Measurements from ENCODE around the gene BLNK.

Gene BLNK

DNA sequence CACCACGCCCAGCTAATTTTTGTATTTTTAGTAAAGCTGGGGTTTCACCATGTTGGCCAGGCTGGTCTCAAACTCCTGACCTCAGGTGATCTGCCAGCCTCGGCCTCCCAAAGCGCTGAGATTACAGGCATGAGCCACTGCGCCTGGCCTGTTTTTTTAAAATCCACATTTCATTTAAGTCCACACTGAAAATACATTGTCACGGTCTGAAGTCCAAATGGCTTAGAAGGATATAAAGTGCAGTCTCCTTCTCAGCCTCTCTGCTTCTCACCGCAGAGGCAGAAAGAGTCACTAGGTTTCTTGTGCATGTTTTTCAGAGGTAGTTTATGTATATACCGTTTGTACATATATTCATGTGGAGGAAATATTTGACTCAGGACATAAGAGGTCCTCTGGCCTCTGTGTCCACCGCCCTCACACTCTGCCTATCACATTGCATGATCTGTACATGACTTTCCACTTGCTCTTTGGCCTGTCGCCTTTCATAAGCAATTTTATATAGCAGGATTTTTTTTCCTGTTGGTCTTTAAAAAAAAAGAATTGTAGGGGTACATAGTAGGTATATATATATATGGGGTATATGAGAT is 42.9 kb downstream of the BLNK start:
- Histone ChIP-seq H3K4me3 (ENCODE audit: low read length) (no peak overlapping the region), H3K36me3 (ENCODE audit: control insufficient read depth, insufficient read depth, low read length) (no peaks in the 10 kb centered on the region), H3K4me1 (ENCODE audit: control insufficient read depth, insufficient read depth, low read length) (no peaks in the 10 kb centered on the region), H3K27me3 (ENCODE audit: control insufficient read depth, insufficient read depth, low read length) (no peaks in the 10 kb centered on the region), H3K27ac (ENCODE audit: low read depth, low read length) (no peak overlapping the region), H3K9ac (ENCODE audit: low read length) (no peak overlapping the region)

DNA sequence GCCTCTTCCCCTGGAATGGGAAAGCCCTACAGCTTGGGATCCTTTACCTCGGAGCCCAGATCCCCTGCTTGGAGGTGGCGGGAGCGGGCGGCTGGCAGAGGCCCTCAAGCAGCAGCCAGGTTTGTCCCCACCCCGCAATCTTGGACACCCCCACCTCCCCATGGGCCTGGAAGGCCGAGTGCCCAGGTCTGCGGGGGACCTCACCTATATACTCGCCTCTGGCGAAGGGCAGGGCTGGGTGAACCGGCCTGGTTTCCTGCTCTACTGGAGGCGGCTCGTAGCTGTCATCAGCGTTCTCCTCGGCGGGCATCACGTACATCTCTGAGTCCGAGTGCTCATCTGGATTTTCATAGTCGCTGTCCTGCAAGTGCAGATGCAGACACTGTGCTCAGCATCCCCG is 44.2 kb downstream of the BLNK start:
- Histone ChIP-seq H3K27ac (ENCODE audit: low read depth, low read length) (no peak overlapping the region), H3K36me3 (ENCODE audit: control insufficient read depth, insufficient read depth, low read length) (peaks cover 3% of the 10 kb centered on the region), H3K9ac (ENCODE audit: low read length) (no peak overlapping the region), H3K27me3 (ENCODE audit: control insufficient read depth, insufficient read depth, low read length) (no peaks in the 10 kb centered on the region), H3K4me1 (ENCODE audit: control insufficient read depth, insufficient read depth, low read length) (no peaks in the 10 kb centered on the region), H3K4me3 (ENCODE audit: low read length) (no peak overlapping the region)

DNA sequence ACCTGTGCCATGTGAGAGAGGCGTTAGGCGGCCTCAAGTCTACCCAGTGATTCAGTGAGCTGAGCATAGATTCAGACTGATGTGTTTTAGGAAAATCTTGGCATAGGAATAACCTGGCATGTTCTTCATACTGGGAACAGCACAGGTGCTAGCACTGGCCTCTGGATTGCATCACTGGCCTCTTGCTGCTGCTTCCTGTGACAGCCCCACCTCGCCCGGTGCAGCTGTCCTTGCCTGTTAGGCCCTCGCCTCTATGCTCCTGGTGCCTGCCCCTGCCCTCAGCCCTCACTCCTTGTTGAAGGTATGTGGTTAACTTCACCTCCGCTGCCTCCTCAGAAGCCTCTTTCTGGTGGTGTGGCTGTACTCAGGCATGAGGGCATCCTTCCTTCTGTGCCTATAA is 46.2 kb downstream of the BLNK start:
- Histone ChIP-seq H3K4me3 (ENCODE audit: low read length) (no peak overlapping the region), H3K27ac (ENCODE audit: low read depth, low read length) (no peak overlapping the region), H3K27me3 (ENCODE audit: control insufficient read depth, insufficient read depth, low read length) (no peaks in the 10 kb centered on the region), H3K36me3 (ENCODE audit: control insufficient read depth, insufficient read depth, low read length) (peaks cover 3% of the 10 kb centered on the region), H3K4me1 (ENCODE audit: control insufficient read depth, insufficient read depth, low read length) (no peaks in the 10 kb centered on the region), H3K9ac (ENCODE audit: low read length) (no peak overlapping the region)

DNA sequence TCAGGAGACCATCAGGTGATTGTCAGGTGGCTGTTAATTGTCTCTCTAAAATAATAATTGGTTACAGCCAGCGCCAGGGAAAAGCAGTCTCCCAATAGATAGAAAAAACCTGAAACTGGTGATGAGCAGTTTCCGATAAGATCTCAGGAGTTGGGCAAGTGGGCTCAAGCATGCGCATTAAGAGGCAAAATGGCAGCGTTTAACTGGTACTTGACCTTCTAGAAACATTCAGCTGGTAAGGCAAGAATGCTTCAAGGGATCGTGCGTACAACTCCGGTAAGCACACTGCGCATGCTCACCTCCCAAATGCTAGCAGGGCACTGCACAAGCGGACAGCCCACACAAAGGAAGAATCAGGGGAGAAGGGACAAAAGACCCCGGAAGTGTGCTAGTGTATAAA is 48.5 kb downstream of the BLNK start:
- Histone ChIP-seq H3K9ac (ENCODE audit: low read length) (no peak overlapping the region), H3K36me3 (ENCODE audit: control insufficient read depth, insufficient read depth, low read length) (peaks cover 3% of the 10 kb centered on the region), H3K27ac (ENCODE audit: low read depth, low read length) (no peak overlapping the region), H3K4me1 (ENCODE audit: control insufficient read depth, insufficient read depth, low read length) (no peaks in the 10 kb centered on the region), H3K4me3 (ENCODE audit: low read length) (no peak overlapping the region), H3K27me3 (ENCODE audit: control insufficient read depth, insufficient read depth, low read length) (no peaks in the 10 kb centered on the region)

- H3K27me3 ChIP-seq (ENCODE audit: control insufficient read depth, insufficient read depth, low read length) = no peaks in the 10 kb centered on the region
- H3K4me1 ChIP-seq (ENCODE audit: control insufficient read depth, insufficient read depth, low read length) = no peaks in the 10 kb centered on the region
- no peak overlapping the region for H3K27ac ChIP-seq (ENCODE audit: low read depth, low read length)
- H3K9ac ChIP-seq (ENCODE audit: low read length) = no peak overlapping the region
- no peak overlapping the region for H3K4me3 ChIP-seq (ENCODE audit: low read length)
- peaks cover 3% of the 10 kb centered on the region for H3K36me3 ChIP-seq (ENCODE audit: control insufficient read depth, insufficient read depth, low read length)
Observed at GRCh38 chr10:96222441-96222840, 48.9 kb downstream of the BLNK start.

- no peak overlapping the region for H3K9ac ChIP-seq (ENCODE audit: low read length)
Observed at GRCh38 chr10:96218826-96219225, 52.5 kb downstream of the BLNK start.

DNA sequence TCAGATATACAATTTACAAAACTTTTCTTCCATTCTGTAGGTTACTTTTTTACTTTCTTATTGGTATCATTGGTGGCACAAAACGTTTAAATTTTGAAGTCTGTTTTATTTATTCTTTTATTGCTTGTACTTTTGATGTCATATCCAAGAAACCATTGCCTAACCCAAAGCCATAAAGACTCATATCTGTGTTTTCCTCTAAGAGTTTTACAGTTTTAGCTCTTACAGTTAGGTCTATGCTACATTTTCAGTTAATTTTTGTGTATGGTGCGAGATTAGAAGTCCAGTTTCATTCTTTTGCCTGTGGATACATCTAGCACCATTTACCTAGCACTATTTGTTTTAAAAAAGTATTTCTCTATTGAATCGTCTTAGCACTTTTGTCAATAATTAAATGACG is 53.7 kb downstream of the BLNK start:
- H3K36me3 ChIP-seq (ENCODE audit: control insufficient read depth, insufficient read depth, low read length) = no peaks in the 10 kb centered on the region
- no peak overlapping the region for H3K27ac ChIP-seq (ENCODE audit: low read depth, low read length)
- no peak overlapping the region for H3K4me3 ChIP-seq (ENCODE audit: low read length)
- H3K9ac ChIP-seq (ENCODE audit: low read length) = no peak overlapping the region
- H3K4me1 ChIP-seq (ENCODE audit: control insufficient read depth, insufficient read depth, low read length) = no peaks in the 10 kb centered on the region
- no peaks in the 10 kb centered on the region for H3K27me3 ChIP-seq (ENCODE audit: control insufficient read depth, insufficient read depth, low read length)

More at GRCh38 chr10:96218826-96219225, 52.5 kb downstream of the BLNK start:
- Histone ChIP-seq H3K36me3 (ENCODE audit: control insufficient read depth, insufficient read depth, low read length) (peaks cover 3% of the 10 kb centered on the region), H3K4me3 (ENCODE audit: low read length) (no peak overlapping the region), H3K27me3 (ENCODE audit: control insufficient read depth, insufficient read depth, low read length) (no peaks in the 10 kb centered on the region), H3K4me1 (ENCODE audit: control insufficient read depth, insufficient read depth, low read length) (no peaks in the 10 kb centered on the region), H3K27ac (ENCODE audit: low read depth, low read length) (no peak overlapping the region)

- Histone ChIP-seq H3K4me3 (ENCODE audit: low read length) (no peak overlapping the region), H3K9ac (ENCODE audit: low read length) (no peak overlapping the region), H3K36me3 (ENCODE audit: control insufficient read depth, insufficient read depth, low read length) (no peaks in the 10 kb centered on the region), H3K27ac (ENCODE audit: low read depth, low read length) (no peak overlapping the region), H3K27me3 (ENCODE audit: control insufficient read depth, insufficient read depth, low read length) (no peaks in the 10 kb centered on the region), H3K4me1 (ENCODE audit: control insufficient read depth, insufficient read depth, low read length) (no peaks in the 10 kb centered on the region)
Observed at GRCh38 chr10:96216775-96217174, 54.6 kb downstream of the BLNK start.

DNA sequence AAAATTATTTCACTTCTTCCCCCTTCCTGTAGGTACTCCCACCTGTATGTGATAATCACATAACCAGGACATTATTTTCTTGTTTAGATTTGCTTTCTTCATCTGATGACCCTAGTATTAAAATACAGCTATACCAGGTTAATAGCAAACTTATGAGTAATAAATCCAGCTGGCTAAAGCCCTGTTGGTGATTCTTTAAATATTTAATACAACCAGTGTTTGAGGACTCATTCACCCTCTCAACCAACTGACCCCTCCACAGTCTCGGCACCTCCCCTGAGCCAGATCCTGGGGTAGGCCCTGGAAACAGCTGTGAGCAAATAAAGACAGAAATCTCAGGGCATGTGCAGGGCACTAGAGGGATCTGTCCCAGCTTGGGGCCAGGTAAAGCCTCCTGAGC is 58.5 kb downstream of the BLNK start:
- H3K36me3 ChIP-seq (ENCODE audit: control insufficient read depth, insufficient read depth, low read length) = no peaks in the 10 kb centered on the region
- no peak overlapping the region for H3K4me3 ChIP-seq (ENCODE audit: low read length)
- H3K4me1 ChIP-seq (ENCODE audit: control insufficient read depth, insufficient read depth, low read length) = no peaks in the 10 kb centered on the region
- H3K9ac ChIP-seq (ENCODE audit: low read length) = no peak overlapping the region
- no peaks in the 10 kb centered on the region for H3K27me3 ChIP-seq (ENCODE audit: control insufficient read depth, insufficient read depth, low read length)
- H3K27ac ChIP-seq (ENCODE audit: low read depth, low read length) = no peak overlapping the region

DNA sequence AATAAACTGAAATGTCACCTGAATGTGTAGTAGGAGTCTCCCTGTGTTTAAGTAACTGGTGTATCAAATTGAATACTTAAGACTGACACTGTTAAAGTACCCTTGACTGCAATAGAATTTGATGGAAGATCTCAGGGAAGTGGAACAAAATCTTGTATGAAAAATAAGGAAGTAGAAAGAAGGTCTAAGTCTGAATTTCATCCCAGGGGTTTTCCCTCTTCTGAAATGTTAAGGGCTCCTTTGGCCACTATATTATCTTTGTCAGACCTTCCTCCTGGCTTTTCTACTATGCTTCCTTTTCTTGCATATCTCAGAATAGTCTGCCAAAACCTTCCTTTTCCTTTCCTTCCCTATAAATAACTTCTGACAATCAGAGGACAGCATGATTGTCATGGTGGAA is 59.6 kb downstream of the BLNK start:
- no peaks in the 10 kb centered on the region for H3K27me3 ChIP-seq (ENCODE audit: control insufficient read depth, insufficient read depth, low read length)
- no peaks in the 10 kb centered on the region for H3K36me3 ChIP-seq (ENCODE audit: control insufficient read depth, insufficient read depth, low read length)
- H3K9ac ChIP-seq (ENCODE audit: low read length) = no peak overlapping the region
- H3K27ac ChIP-seq (ENCODE audit: low read depth, low read length) = no peak overlapping the region
- H3K4me3 ChIP-seq (ENCODE audit: low read length) = no peak overlapping the region
- H3K4me1 ChIP-seq (ENCODE audit: control insufficient read depth, insufficient read depth, low read length) = no peaks in the 10 kb centered on the region

GRCh38 chr10:96208946-96209345 is 62.4 kb downstream of the BLNK start:
- H3K9ac ChIP-seq (ENCODE audit: low read length) = no peak overlapping the region
- no peak overlapping the region for H3K4me3 ChIP-seq (ENCODE audit: low read length)
- no peaks in the 10 kb centered on the region for H3K4me1 ChIP-seq (ENCODE audit: control insufficient read depth, insufficient read depth, low read length)
- no peak overlapping the region for H3K27ac ChIP-seq (ENCODE audit: low read depth, low read length)
- H3K27me3 ChIP-seq (ENCODE audit: control insufficient read depth, insufficient read depth, low read length) = no peaks in the 10 kb centered on the region
- peaks cover 2% of the 10 kb centered on the region for H3K36me3 ChIP-seq (ENCODE audit: control insufficient read depth, insufficient read depth, low read length)

GRCh38 chr10:96208271-96208670 is 63.1 kb downstream of the BLNK start:
- H3K9ac ChIP-seq (ENCODE audit: low read length) = no peak overlapping the region
- H3K36me3 ChIP-seq (ENCODE audit: control insufficient read depth, insufficient read depth, low read length) = peaks cover 2% of the 10 kb centered on the region
- H3K27me3 ChIP-seq (ENCODE audit: control insufficient read depth, insufficient read depth, low read length) = no peaks in the 10 kb centered on the region
- no peaks in the 10 kb centered on the region for H3K4me1 ChIP-seq (ENCODE audit: control insufficient read depth, insufficient read depth, low read length)
- no peak overlapping the region for H3K4me3 ChIP-seq (ENCODE audit: low read length)
- H3K27ac ChIP-seq (ENCODE audit: low read depth, low read length) = no peak overlapping the region

GRCh38 chr10:96205580-96205979 is 65.8 kb downstream of the BLNK start:
- H3K4me3 ChIP-seq (ENCODE audit: low read length) = no peak overlapping the region
- no peak overlapping the region for H3K27ac ChIP-seq (ENCODE audit: low read depth, low read length)
- peaks cover 2% of the 10 kb centered on the region for H3K36me3 ChIP-seq (ENCODE audit: control insufficient read depth, insufficient read depth, low read length)
- no peaks in the 10 kb centered on the region for H3K4me1 ChIP-seq (ENCODE audit: control insufficient read depth, insufficient read depth, low read length)
- no peak overlapping the region for H3K9ac ChIP-seq (ENCODE audit: low read length)
- no peaks in the 10 kb centered on the region for H3K27me3 ChIP-seq (ENCODE audit: control insufficient read depth, insufficient read depth, low read length)

Measured in rectal smooth muscle tissue (tissue), 1 donor.